Vagina (tissue), 2 donors: ENCODE measurements around the gene CLIC1. TPM values are rescaled to one million over a fixed set of nuclear protein-coding genes. Genes with fewer than 3 reads are reported as not detected.

Experiments
- DNase-seq, 2 donors: peaks; one replicate each; pipeline ENCODE4 v3.0.0-alpha.2; 2017; ENCODE audit errors: extremely low spot score in 2 of 2
- H3K27ac ChIP-seq: fragments of 200-600 bp; sonication (generic); one replicate; pipeline ENCODE4 v1.5.1; 2019
- H3K27me3 ChIP-seq: fragments of 200-600 bp; sonication (generic); one replicate; pipeline ENCODE4 v1.5.1; 2019
- H3K36me3 ChIP-seq, 2 donors: fragments of 200-600 bp; sonication (generic); one replicate each; pipeline ENCODE4 v1.5.1; 2017 to 2019
- H3K4me1 ChIP-seq: fragments of 200-600 bp; sonication (generic); one replicate; pipeline ENCODE4 v1.5.1; 2019
- H3K4me3 ChIP-seq, 2 donors: fragments of 200-600 bp; sonication (generic); 1 replicate in 1 of 2; 2 replicates in 1 of 2; pipeline ENCODE4 v1.5.1; 2016 to 2019
- H3K9me3 ChIP-seq: fragments of 200-600 bp; sonication (generic); one replicate; pipeline ENCODE4 v1.5.1; 2019
- CTCF ChIP-seq, 3 experiments: fragments of 450-650 bp in 2 of 3; fragments of 200-600 bp in 1 of 3; sonication (generic) in 1 of 3; IDR thresholded peaks; one replicate each; pipeline ENCODE4 v1.5.1; 2017 to 2019; ENCODE audit warnings: antibody characterized with exemption in 3 of 3, mild to moderate bottlenecking in 2 of 3, moderate library complexity in 2 of 3
- POLR2A ChIP-seq, 2 donors: fragments of 450-650 bp; IDR thresholded peaks; one replicate each; pipeline ENCODE4 v1.6.1; 2017; ENCODE audit warnings: antibody characterized with exemption in 2 of 2, mild to moderate bottlenecking in 2 of 2, moderate library complexity in 2 of 2
- POLR2AphosphoS5 ChIP-seq, 2 donors: sonication (generic); formaldehyde crosslinking; IDR thresholded peaks; one replicate each; pipeline ENCODE4 v1.9.0; 2017; ENCODE audit warnings: antibody characterized with exemption in 2 of 2, mild to moderate bottlenecking in 2 of 2, low read depth in 1 of 2; ENCODE audit not compliant: insufficient read depth in 1 of 2
- intact Hi-C: fragments of 100-400 bp; cut with DNase I; formaldehyde crosslinking; loops from one replicate; pipeline ENCODE4 v1.15.1; 2023
- total RNA-seq: library from RNA; depleted of rRNA; stranded (reverse); fragments of >200 nt; gene quantifications from one replicate; pipeline ENCODE4 v1.2.3, GENCODE V29; 2016

Gene CLIC1
- total RNA-seq, 1 donor from 2014 or later, result 250 TPM

DNA sequence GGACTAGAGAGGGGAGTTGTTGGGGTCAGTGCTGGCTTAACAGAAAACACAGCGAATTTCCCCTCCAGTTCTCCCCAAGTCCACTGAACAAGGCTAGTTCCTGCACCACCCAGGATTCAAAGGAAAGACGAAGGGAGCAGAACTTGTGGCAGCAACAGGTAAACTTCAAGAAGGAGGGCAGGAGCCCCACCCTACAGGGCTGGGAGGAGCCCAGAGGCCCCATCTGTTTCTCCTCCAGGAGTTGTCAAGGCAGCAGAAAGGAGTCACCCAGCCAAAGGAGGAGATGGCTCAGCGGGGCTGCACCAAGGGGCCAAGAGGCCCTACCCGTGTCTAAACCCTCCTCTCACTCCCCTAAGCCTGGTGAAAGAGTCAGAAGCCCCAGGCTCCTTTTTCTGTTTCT, 27.9 kb upstream of the CLIC1 start:
- Histone ChIP-seq H3K9me3 (no peaks in the 10 kb centered on the region), H3K4me1 (no peaks in the 10 kb centered on the region), H3K27ac (no peak overlapping the region), H3K27me3 (no peaks in the 10 kb centered on the region), H3K36me3 (no peaks in the 10 kb centered on the region), H3K4me3 (no peak overlapping the region)
- intact Hi-C loops, result no loop called here
- DNase-seq, result no peak
- TF ChIP-seq POLR2AphosphoS5 (IDR thresholded peaks at IDR 0.05; ENCODE audit: insufficient read depth in 1 of 2, low read depth in 1 of 2) (no peak), CTCF (IDR thresholded peaks at IDR 0.05) (no peak)

GRCh38 chr6:31763619-31763940, 27.2 kb upstream of the CLIC1 start:
- no peaks in the 10 kb centered on the region for H3K4me1 ChIP-seq
- no peaks in the 10 kb centered on the region for H3K9me3 ChIP-seq
- intact Hi-C loops, result no loop called here
- H3K36me3 ChIP-seq, result no peaks in the 10 kb centered on the region
- no peak for DNase-seq
- no peak overlapping the region for H3K4me3 ChIP-seq
- no peaks in the 10 kb centered on the region for H3K27me3 ChIP-seq
- H3K27ac ChIP-seq, result no peak overlapping the region
- no peak for TF ChIP-seq POLR2AphosphoS5 (IDR thresholded peaks at IDR 0.05; ENCODE audit: insufficient read depth in 1 of 2, low read depth in 1 of 2)
- TF ChIP-seq CTCF (IDR thresholded peaks at IDR 0.05), result no peak
- TF ChIP-seq POLR2A (IDR thresholded peaks at IDR 0.05), result no peak

DNA sequence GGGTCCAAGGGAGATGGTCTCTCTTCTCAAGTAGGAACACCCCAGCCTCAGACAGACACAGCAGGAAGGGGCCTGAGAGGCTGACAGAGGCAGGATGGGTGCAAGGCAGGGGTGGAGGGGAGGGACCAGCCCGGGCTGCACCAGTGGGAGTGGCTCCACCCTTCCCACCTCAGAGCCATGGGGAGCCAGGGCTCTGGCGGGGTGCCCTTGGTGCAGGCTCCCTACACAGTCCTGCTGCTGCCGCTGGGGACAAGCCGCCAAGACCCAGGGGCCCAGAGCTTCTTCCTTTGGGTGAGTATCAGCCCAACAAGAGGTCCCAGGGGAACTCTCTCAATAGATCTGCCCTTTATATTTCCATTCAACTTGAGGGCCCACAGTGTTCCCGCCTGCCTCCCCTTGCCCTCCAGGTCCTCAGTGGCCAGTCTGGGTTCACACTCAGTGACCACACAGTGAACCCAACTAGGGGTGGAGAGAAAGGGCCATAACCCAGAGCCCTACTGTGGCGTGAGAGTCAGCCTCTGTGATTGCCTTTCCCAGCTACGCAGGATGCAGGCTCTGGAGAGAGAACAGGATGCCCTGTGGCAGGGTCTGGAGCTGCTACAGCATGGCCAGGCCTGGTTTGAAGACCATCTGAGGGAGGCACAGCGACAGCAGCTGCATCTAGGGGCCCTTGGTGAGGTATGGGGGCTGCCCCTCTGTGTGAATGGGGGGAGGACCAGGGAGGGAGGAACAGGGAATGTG, 26.7 kb upstream of the CLIC1 start:
- no peaks in the 10 kb centered on the region for H3K9me3 ChIP-seq
- no peak overlapping the region for H3K4me3 ChIP-seq
- H3K27ac ChIP-seq, result no peak overlapping the region
- TF ChIP-seq POLR2AphosphoS5 (IDR thresholded peaks at IDR 0.05; ENCODE audit: insufficient read depth in 1 of 2, low read depth in 1 of 2) (no peak), CTCF (IDR thresholded peaks at IDR 0.05) (no peak), POLR2A (IDR thresholded peaks at IDR 0.05) (no peak)
- no peak for DNase-seq
- H3K36me3 ChIP-seq, result no peaks in the 10 kb centered on the region
- intact Hi-C loops, result no loop called here
- H3K4me1 ChIP-seq, result no peaks in the 10 kb centered on the region
- H3K27me3 ChIP-seq, result no peaks in the 10 kb centered on the region

GRCh38 chr6:31762356-31762755, 26.0 kb upstream of the CLIC1 start, which contains the start of gene SAPCD1:
Gene SAPCD1, plus strand, starts transcription at chr6:31762656. Its CDS starts 399 bp downstream, at chr6:31763055.
- no peaks in the 10 kb centered on the region for H3K4me1 ChIP-seq
- no peak within 1 kb of the TSS for H3K4me3 ChIP-seq
- DNase-seq, result no peak
- H3K27me3 ChIP-seq, result no peaks in the 10 kb centered on the region
- H3K27ac ChIP-seq, result no peak within 1 kb of the TSS
- intact Hi-C loops, result no loop called here
- no peaks in the 10 kb centered on the region for H3K9me3 ChIP-seq
- H3K36me3 ChIP-seq, result no peaks in the 10 kb centered on the region
- TF ChIP-seq POLR2A (IDR thresholded peaks at IDR 0.05), result no peak
- TF ChIP-seq CTCF (IDR thresholded peaks at IDR 0.05), result no peak
- TF ChIP-seq POLR2AphosphoS5 (IDR thresholded peaks at IDR 0.05; ENCODE audit: insufficient read depth in 1 of 2, low read depth in 1 of 2), result no peak

- intact Hi-C loops, result no loop called here
- H3K36me3 ChIP-seq, result no peaks in the 10 kb centered on the region
- no peak overlapping the region for H3K27ac ChIP-seq
- no peaks in the 10 kb centered on the region for H3K4me1 ChIP-seq
- no peaks in the 10 kb centered on the region for H3K9me3 ChIP-seq
- DNase-seq, result no peak
- H3K27me3 ChIP-seq, result no peaks in the 10 kb centered on the region
- H3K4me3 ChIP-seq, result no peak overlapping the region
- TF ChIP-seq POLR2AphosphoS5 (IDR thresholded peaks at IDR 0.05; ENCODE audit: insufficient read depth in 1 of 2, low read depth in 1 of 2) (no peak), CTCF (IDR thresholded peaks at IDR 0.05) (no peak)
These were observed 25.0 kb upstream of the CLIC1 start for GRCh38 chr6:31761343-31761742.
